GM23338 (cell line): ENCODE data around the gene ZNF277.
"Not testable (repeated sequence)": the region's sequence is repeated elsewhere in the genome, so short reads cannot be mapped to it uniquely, and the experiment has no call there.

ENCODE experiments used
- ETS1 ChIP-seq: IDR thresholded peaks from 2 replicates; pipeline ENCODE4 v1.6.1; 2016; ENCODE audit warnings: antibody characterized with exemption
- EZH2 ChIP-seq: fragments of 200-600 bp; sonication (generic); IDR thresholded peaks from one replicate; pipeline ENCODE4 v1.8.0; 2017; ENCODE audit warnings: antibody characterized with exemption, mild to moderate bottlenecking, low read depth; ENCODE audit not compliant: unreplicated experiment
- POLR2AphosphoS5 ChIP-seq: IDR thresholded peaks from 2 replicates; pipeline ENCODE4 v1.6.1; 2016; ENCODE audit warnings: antibody characterized with exemption, low read depth
- TF ChIP-seq, protein P1 (sequence below), 2 experiments: fragments of 200-600 bp in 1 of 2; sonication (generic) in 1 of 2; conservative IDR thresholded peaks; 2 replicates each; pipeline versions ENCODE4 v1.5.1 to v1.6.1; 2016 to 2017; ENCODE audit warnings: antibody characterized with exemption in 2 of 2, low read depth in 2 of 2, mild to moderate bottlenecking in 2 of 2, moderate library complexity in 1 of 2
- TF ChIP-seq, protein P2 (sequence below): fragments of 250-450 bp; sonication (Bioruptor Pico); IDR thresholded peaks from 2 replicates; pipeline ENCODE4 v1.5.0; 2020; ENCODE audit warnings: mild to moderate bottlenecking, moderate library complexity

- not testable (repeated sequence) for TF ChIP-seq ETS1, EZH2, POLR2AphosphoS5
- TF ChIP-seq, protein P1, sequence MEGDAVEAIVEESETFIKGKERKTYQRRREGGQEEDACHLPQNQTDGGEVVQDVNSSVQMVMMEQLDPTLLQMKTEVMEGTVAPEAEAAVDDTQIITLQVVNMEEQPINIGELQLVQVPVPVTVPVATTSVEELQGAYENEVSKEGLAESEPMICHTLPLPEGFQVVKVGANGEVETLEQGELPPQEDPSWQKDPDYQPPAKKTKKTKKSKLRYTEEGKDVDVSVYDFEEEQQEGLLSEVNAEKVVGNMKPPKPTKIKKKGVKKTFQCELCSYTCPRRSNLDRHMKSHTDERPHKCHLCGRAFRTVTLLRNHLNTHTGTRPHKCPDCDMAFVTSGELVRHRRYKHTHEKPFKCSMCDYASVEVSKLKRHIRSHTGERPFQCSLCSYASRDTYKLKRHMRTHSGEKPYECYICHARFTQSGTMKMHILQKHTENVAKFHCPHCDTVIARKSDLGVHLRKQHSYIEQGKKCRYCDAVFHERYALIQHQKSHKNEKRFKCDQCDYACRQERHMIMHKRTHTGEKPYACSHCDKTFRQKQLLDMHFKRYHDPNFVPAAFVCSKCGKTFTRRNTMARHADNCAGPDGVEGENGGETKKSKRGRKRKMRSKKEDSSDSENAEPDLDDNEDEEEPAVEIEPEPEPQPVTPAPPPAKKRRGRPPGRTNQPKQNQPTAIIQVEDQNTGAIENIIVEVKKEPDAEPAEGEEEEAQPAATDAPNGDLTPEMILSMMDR (conservative IDR thresholded peaks at IDR 0.05; ENCODE audit: low read depth in 2 of 2) = not testable (repeated sequence)
- TF ChIP-seq, protein P2, sequence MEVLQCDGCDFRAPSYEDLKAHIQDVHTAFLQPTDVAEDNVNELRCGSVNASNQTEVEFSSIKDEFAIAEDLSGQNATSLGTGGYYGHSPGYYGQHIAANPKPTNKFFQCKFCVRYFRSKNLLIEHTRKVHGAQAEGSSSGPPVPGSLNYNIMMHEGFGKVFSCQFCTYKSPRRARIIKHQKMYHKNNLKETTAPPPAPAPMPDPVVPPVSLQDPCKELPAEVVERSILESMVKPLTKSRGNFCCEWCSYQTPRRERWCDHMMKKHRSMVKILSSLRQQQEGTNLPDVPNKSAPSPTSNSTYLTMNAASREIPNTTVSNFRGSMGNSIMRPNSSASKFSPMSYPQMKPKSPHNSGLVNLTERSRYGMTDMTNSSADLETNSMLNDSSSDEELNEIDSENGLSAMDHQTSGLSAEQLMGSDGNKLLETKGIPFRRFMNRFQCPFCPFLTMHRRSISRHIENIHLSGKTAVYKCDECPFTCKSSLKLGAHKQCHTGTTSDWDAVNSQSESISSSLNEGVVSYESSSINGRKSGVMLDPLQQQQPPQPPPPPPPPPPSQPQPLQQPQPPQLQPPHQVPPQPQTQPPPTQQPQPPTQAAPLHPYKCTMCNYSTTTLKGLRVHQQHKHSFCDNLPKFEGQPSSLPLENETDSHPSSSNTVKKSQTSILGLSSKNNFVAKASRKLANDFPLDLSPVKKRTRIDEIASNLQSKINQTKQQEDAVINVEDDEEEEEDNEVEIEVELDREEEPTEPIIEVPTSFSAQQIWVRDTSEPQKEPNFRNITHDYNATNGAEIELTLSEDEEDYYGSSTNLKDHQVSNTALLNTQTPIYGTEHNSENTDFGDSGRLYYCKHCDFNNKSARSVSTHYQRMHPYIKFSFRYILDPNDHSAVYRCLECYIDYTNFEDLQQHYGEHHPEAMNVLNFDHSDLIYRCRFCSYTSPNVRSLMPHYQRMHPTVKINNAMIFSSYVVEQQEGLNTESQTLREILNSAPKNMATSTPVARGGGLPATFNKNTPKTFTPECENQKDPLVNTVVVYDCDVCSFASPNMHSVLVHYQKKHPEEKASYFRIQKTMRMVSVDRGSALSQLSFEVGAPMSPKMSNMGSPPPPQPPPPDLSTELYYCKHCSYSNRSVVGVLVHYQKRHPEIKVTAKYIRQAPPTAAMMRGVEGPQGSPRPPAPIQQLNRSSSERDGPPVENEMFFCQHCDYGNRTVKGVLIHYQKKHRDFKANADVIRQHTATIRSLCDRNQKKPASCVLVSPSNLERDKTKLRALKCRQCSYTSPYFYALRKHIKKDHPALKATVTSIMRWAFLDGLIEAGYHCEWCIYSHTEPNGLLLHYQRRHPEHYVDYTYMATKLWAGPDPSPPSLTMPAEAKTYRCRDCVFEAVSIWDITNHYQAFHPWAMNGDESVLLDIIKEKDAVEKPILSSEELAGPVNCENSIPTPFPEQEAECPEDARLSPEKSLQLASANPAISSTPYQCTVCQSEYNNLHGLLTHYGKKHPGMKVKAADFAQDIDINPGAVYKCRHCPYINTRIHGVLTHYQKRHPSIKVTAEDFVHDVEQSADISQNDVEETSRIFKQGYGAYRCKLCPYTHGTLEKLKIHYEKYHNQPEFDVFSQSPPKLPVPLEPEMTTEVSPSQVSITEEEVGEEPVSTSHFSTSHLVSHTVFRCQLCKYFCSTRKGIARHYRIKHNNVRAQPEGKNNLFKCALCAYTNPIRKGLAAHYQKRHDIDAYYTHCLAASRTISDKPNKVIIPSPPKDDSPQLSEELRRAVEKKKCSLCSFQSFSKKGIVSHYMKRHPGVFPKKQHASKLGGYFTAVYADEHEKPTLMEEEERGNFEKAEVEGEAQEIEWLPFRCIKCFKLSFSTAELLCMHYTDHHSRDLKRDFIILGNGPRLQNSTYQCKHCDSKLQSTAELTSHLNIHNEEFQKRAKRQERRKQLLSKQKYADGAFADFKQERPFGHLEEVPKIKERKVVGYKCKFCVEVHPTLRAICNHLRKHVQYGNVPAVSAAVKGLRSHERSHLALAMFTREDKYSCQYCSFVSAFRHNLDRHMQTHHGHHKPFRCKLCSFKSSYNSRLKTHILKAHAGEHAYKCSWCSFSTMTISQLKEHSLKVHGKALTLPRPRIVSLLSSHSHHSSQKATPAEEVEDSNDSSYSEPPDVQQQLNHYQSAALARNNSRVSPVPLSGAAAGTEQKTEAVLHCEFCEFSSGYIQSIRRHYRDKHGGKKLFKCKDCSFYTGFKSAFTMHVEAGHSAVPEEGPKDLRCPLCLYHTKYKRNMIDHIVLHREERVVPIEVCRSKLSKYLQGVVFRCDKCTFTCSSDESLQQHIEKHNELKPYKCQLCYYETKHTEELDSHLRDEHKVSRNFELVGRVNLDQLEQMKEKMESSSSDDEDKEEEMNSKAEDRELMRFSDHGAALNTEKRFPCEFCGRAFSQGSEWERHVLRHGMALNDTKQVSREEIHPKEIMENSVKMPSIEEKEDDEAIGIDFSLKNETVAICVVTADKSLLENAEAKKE = not testable (repeated sequence)
Measured at GRCh38 chr7:112316803-112317202, 110.3 kb downstream of the ZNF277 start.
